Neural progenitor cell (in vitro differentiated cells): ENCODE data around the gene KRTAP3-3.
"Not testable (repeated sequence)": the region's sequence is repeated elsewhere in the genome, so short reads cannot be mapped to it uniquely, and the experiment has no call there.

ENCODE experiments used
- EZH2phosphoT487 ChIP-seq: fragments of 200-600 bp; sonication (generic); IDR thresholded peaks from 2 replicates; pipeline ENCODE4 v1.6.1; 2017; ENCODE audit warnings: antibody characterized with exemption
- TF ChIP-seq, protein P1 (sequence below): fragments of 200-600 bp; sonication (generic); IDR thresholded peaks from 2 replicates; pipeline ENCODE4 v1.5.1; 2017; ENCODE audit warnings: antibody characterized with exemption, mild to moderate bottlenecking

- TF ChIP-seq, protein P1, sequence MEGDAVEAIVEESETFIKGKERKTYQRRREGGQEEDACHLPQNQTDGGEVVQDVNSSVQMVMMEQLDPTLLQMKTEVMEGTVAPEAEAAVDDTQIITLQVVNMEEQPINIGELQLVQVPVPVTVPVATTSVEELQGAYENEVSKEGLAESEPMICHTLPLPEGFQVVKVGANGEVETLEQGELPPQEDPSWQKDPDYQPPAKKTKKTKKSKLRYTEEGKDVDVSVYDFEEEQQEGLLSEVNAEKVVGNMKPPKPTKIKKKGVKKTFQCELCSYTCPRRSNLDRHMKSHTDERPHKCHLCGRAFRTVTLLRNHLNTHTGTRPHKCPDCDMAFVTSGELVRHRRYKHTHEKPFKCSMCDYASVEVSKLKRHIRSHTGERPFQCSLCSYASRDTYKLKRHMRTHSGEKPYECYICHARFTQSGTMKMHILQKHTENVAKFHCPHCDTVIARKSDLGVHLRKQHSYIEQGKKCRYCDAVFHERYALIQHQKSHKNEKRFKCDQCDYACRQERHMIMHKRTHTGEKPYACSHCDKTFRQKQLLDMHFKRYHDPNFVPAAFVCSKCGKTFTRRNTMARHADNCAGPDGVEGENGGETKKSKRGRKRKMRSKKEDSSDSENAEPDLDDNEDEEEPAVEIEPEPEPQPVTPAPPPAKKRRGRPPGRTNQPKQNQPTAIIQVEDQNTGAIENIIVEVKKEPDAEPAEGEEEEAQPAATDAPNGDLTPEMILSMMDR, result not testable (repeated sequence)
- not testable (repeated sequence) for TF ChIP-seq EZH2phosphoT487
Observed at GRCh38 chr17:41034346-41034935, 40.5 kb upstream of the KRTAP3-3 start, which contains the start of gene KRTAP1-3.
